ENCODE data around the gene TATDN2. TPM values are rescaled to one million over a fixed set of nuclear protein-coding genes. Genes with fewer than 3 reads are reported as not detected.

Gene TATDN2
- total and polyA plus RNA-seq, 7 donors: 9.6 to 22.7 (median 18.8) TPM

- TF ChIP-seq CTCF (IDR thresholded peaks at IDR 0.05): no peak
- peaks cover 1% of the 10 kb centered on the region for H3K4me1 ChIP-seq
- 80 to 81% (median 80%) methylated on average over 9 of the region's 9 CpGs for WGBS, 3 donors
- no peak for DNase-seq
- no peak for ATAC-seq
- intact Hi-C loops (cut with DNase I): loop anchor here in 1 of 2 donors (5.0 to 10.0 kb wide), 3 partner anchors 52 to 285 kb away; partner anchors contain the start of genes CRELD1 and FANCD2
- no peak overlapping the region for H3K27ac ChIP-seq
- no peak overlapping the region for H3K4me3 ChIP-seq
- H3K36me3 ChIP-seq (ENCODE audit: insufficient read depth in 1 of 2, low read depth in 1 of 2): peaks cover 4 to 86% of the 10 kb centered on the region in 2 donors
- peaks cover 4% of the 10 kb centered on the region for H3K9me3 ChIP-seq
- H3K27me3 ChIP-seq (ENCODE audit: insufficient read depth in 3 of 3, low read length in 2 of 3): no peaks in the 10 kb centered on the region
These were observed 28.5 kb upstream of the TATDN2 start for GRCh38 chr3:10219737-10220136.

GRCh38 chr3:10223676-10224639, 24.3 kb upstream of the TATDN2 start:
- Histone ChIP-seq H3K36me3 (ENCODE audit: insufficient read depth in 1 of 2, low read depth in 1 of 2) (peaks cover 0 to 77% of the 10 kb centered on the region in 2 donors), H3K27ac (peak overlapping the region; percentile 36), H3K4me1 (peaks cover 5% of the 10 kb centered on the region), H3K9me3 (no peaks in the 10 kb centered on the region), H3K27me3 (ENCODE audit: insufficient read depth in 3 of 3, low read length in 2 of 3) (no peaks in the 10 kb centered on the region), H3K4me3 (no peak overlapping the region)
- TF ChIP-seq CTCF (IDR thresholded peaks at IDR 0.05): no peak
- intact Hi-C loops (cut with DNase I): loop anchor here in 1 of 2 donors (5.0 to 10.0 kb wide), 3 partner anchors 57 to 289 kb away; partner anchors contain the start of genes CRELD1 and FANCD2
- WGBS, 3 donors: 84 to 89% (median 84%) methylated on average over 10 of the region's 10 CpGs
- no peak for DNase-seq
- ATAC-seq: peak in 2 of 4 donors; percentile 5 to 15

- H3K9me3 ChIP-seq: no peaks in the 10 kb centered on the region
- intact Hi-C loops (cut with DNase I): loop anchor here (5.0 to 10.0 kb wide), 5 partner anchors 58 to 290 kb away; partner anchors contain the start of genes CRELD1 (in 1 of the 2), FANCD2 (in 1 of the 2), IRAK2 (in 1 of the 2) and VHL (in 1 of the 2)
- TF ChIP-seq CTCF (IDR thresholded peaks at IDR 0.05): peak; percentile 78
- H3K27ac ChIP-seq: peak overlapping the region; percentile 6
- H3K27me3 ChIP-seq (ENCODE audit: insufficient read depth in 3 of 3, low read length in 2 of 3): no peaks in the 10 kb centered on the region
- peaks cover 2 to 77% of the 10 kb centered on the region in 2 donors for H3K36me3 ChIP-seq (ENCODE audit: insufficient read depth in 1 of 2, low read depth in 1 of 2)
- no peak overlapping the region for H3K4me3 ChIP-seq
- ATAC-seq: peak; percentile 84 to 93 (median 90)
- WGBS, 3 donors: 65 to 72% (median 66%) methylated on average over 4 of the region's 4 CpGs
- peak; percentile 64 to 78 for DNase-seq
- H3K4me1 ChIP-seq: peaks cover 5% of the 10 kb centered on the region
These were observed 23.2 kb upstream of the TATDN2 start for GRCh38 chr3:10224794-10225665.

GRCh38 chr3:10226293-10226692, 22.0 kb upstream of the TATDN2 start:
- DNase-seq (no peak), ATAC-seq (no peak)
- H3K27ac ChIP-seq: no peak overlapping the region
- no peak overlapping the region for H3K4me3 ChIP-seq
- peaks cover 5% of the 10 kb centered on the region for H3K4me1 ChIP-seq
- intact Hi-C loops (cut with DNase I): loop anchor here (5.0 to 10.0 kb wide), 4 partner anchors 64 to 291 kb away; partner anchors contain the start of genes CRELD1 (in 1 of the 2), FANCD2 (in 1 of the 2), IRAK2 (in 1 of the 2) and VHL (in 1 of the 2)
- no peak for TF ChIP-seq CTCF (IDR thresholded peaks at IDR 0.05)
- peaks cover 2 to 82% of the 10 kb centered on the region in 2 donors for H3K36me3 ChIP-seq (ENCODE audit: insufficient read depth in 1 of 2, low read depth in 1 of 2)
- H3K9me3 ChIP-seq: no peaks in the 10 kb centered on the region
- H3K27me3 ChIP-seq (ENCODE audit: insufficient read depth in 3 of 3, low read length in 2 of 3): no peaks in the 10 kb centered on the region
- 62 to 73% (median 64%) methylated on average over 10 of the region's 10 CpGs for WGBS, 3 donors

Data from psoas muscle (tissue), 8 donors.